ENCODE measurements around the gene ARHGAP15.

ARHGAP15 gene

GRCh38 chr2:143477714-143478443, 348.7 kb downstream of the ARHGAP15 start:
- peaks cover 20% of the 10 kb centered on the region for H3K4me1 Mint-ChIP-seq
- peak overlapping the region; percentile 28 for H3K27ac Mint-ChIP-seq
- peaks cover 24% of the 10 kb centered on the region for H3K36me3 Mint-ChIP-seq
- DNase-seq (ENCODE audit: low spot score in 2 of 2), result no peak
- no peaks in the 10 kb centered on the region for H3K27me3 Mint-ChIP-seq
- H3K9me3 Mint-ChIP-seq, result no peaks in the 10 kb centered on the region
- no peak for ATAC-seq (ENCODE audit: low read depth)
- H3K4me3 Mint-ChIP-seq, result no peak overlapping the region

DNA sequence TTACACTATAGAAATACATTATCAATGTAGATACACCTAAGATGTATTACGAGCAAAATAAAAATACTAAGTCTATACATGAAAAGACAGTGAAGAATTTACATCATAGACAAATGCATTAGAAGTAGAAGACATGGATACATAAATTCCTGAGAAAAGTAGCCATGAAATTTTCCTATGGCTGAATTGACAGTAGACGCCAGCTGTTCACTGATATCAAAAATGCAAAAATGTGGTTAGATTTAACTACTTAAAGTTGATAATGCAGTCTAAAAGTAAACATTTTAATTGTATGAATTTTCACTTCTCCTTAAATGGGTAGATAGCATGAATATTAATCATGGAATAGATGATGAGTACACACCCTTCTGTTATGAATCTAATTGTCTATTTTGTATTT, 350.9 kb downstream of the ARHGAP15 start:
- H3K9me3 Mint-ChIP-seq, result no peaks in the 10 kb centered on the region
- peak overlapping the region; percentile 82 for H3K27ac Mint-ChIP-seq
- ATAC-seq (ENCODE audit: low read depth), result no peak
- DNase-seq (ENCODE audit: low spot score in 2 of 2), result no peak
- H3K4me1 Mint-ChIP-seq, result peaks cover 15% of the 10 kb centered on the region
- no peak overlapping the region for H3K4me3 Mint-ChIP-seq
- peaks cover 15% of the 10 kb centered on the region for H3K36me3 Mint-ChIP-seq
- H3K27me3 Mint-ChIP-seq, result no peaks in the 10 kb centered on the region

- peaks cover 13% of the 10 kb centered on the region for H3K4me1 Mint-ChIP-seq
- H3K36me3 Mint-ChIP-seq, result peaks cover 12% of the 10 kb centered on the region
- H3K27ac Mint-ChIP-seq, result peak overlapping the region; percentile 82
- no peaks in the 10 kb centered on the region for H3K9me3 Mint-ChIP-seq
- DNase-seq (ENCODE audit: low spot score in 2 of 2), result no peak
- no peaks in the 10 kb centered on the region for H3K27me3 Mint-ChIP-seq
- ATAC-seq (ENCODE audit: low read depth), result no peak
- H3K4me3 Mint-ChIP-seq, result no peak overlapping the region
These were observed 351.5 kb downstream of the ARHGAP15 start for GRCh38 chr2:143480601-143481236.

GRCh38 chr2:143481237-143481623, 352.0 kb downstream of the ARHGAP15 start:
- Mint-ChIP-seq H3K9me3 (no peaks in the 10 kb centered on the region), H3K36me3 (peaks cover 12% of the 10 kb centered on the region), H3K4me1 (peaks cover 14% of the 10 kb centered on the region), H3K27me3 (no peaks in the 10 kb centered on the region), H3K27ac (peak overlapping the region; percentile 82), H3K4me3 (no peak overlapping the region)
- ATAC-seq (ENCODE audit: low read depth) (no peak), DNase-seq (ENCODE audit: low spot score in 2 of 2) (no peak)

DNA sequence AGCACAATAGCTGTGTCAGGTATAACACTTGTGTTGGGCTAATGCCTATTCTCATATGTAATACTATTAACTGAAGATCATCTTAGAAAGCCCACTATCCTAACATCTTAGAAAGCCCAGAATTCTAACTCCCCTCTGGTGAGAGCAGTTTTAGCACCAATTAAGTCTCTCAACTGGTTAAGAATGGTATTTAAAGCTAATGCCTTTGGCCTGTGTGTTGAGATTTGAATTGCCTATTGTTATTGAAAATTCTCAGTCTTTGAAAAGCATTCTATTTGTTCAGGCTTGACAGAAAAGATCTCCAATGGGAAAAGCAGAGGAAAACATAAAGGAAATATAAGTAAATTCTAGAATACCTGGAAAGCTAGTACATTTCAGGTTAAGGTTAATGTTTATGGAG, 352.5 kb downstream of the ARHGAP15 start:
- peak overlapping the region; percentile 65 for H3K27ac Mint-ChIP-seq

DNA sequence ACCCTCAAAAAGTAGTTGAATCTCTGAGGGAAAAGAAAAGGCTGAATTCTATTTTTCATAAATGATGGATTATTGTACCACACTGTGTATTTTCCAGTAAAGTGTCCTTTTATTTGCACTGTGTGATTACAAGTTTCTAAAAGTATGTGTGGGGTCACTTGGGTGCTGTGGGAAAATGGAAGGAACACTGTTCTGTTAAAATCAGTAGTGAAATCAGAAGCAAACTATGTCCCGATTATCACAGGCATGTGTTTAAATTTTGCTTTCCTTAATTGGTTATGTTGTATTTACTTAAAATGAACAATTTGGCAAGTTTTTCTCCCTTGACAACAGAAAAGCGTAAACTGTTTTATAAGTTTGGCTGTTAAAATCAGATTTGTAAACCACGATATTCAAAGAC, 353.1 kb downstream of the ARHGAP15 start:
- no peak for ATAC-seq (ENCODE audit: low read depth)
- no peaks in the 10 kb centered on the region for H3K9me3 Mint-ChIP-seq
- peaks cover 16% of the 10 kb centered on the region for H3K36me3 Mint-ChIP-seq
- DNase-seq (ENCODE audit: low spot score in 2 of 2), result no peak
- no peak overlapping the region for H3K27ac Mint-ChIP-seq
- peaks cover 13% of the 10 kb centered on the region for H3K4me1 Mint-ChIP-seq
- H3K4me3 Mint-ChIP-seq, result no peak overlapping the region
- H3K27me3 Mint-ChIP-seq, result no peaks in the 10 kb centered on the region

More for the DNA sequence above, 352.5 kb downstream of the ARHGAP15 start:
- Mint-ChIP-seq H3K9me3 (no peaks in the 10 kb centered on the region), H3K4me3 (no peak overlapping the region), H3K4me1 (peaks cover 16% of the 10 kb centered on the region), H3K36me3 (peaks cover 16% of the 10 kb centered on the region), H3K27me3 (no peaks in the 10 kb centered on the region)
- ATAC-seq (ENCODE audit: low read depth), result no peak
- DNase-seq (ENCODE audit: low spot score in 2 of 2), result no peak

GRCh38 chr2:143482771-143483170, 353.6 kb downstream of the ARHGAP15 start:
- peaks cover 10% of the 10 kb centered on the region for H3K4me1 Mint-ChIP-seq
- ATAC-seq (ENCODE audit: low read depth) (no peak), DNase-seq (ENCODE audit: low spot score in 2 of 2) (no peak)
- H3K4me3 Mint-ChIP-seq, result no peak overlapping the region
- H3K36me3 Mint-ChIP-seq, result peaks cover 15% of the 10 kb centered on the region
- no peaks in the 10 kb centered on the region for H3K27me3 Mint-ChIP-seq
- no peak overlapping the region for H3K27ac Mint-ChIP-seq
- no peaks in the 10 kb centered on the region for H3K9me3 Mint-ChIP-seq

DNA sequence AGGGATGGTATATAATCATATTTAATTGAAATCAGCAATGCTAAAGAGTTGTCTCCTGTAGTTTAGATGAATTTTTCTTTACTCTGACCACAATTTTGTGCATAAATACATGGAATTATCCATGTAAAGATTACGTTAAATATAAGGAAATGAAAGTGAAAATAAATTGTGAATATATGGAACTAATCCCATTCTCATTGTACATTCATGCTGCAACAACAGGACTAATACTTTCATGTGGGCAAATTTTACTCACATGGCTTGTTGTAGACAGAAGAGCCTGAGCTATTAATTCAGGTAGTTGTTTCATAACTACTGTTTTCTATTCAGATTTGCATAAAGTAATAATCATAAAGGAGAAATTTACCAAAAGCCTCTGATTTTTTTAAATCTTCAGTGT, 357.8 kb downstream of the ARHGAP15 start:
- Mint-ChIP-seq H3K4me1 (peaks cover 5% of the 10 kb centered on the region), H3K36me3 (peaks cover 11% of the 10 kb centered on the region), H3K9me3 (no peaks in the 10 kb centered on the region), H3K27me3 (no peaks in the 10 kb centered on the region), H3K4me3 (no peak overlapping the region), H3K27ac (peak overlapping the region; percentile 77)
- DNase-seq (ENCODE audit: low spot score in 2 of 2), result no peak
- no peak for ATAC-seq (ENCODE audit: low read depth)

- no peak for DNase-seq (ENCODE audit: low spot score in 2 of 2)
- H3K4me3 Mint-ChIP-seq, result no peak overlapping the region
- H3K27ac Mint-ChIP-seq, result no peak overlapping the region
- H3K9me3 Mint-ChIP-seq, result peaks cover 1% of the 10 kb centered on the region
- peaks cover 24% of the 10 kb centered on the region for H3K36me3 Mint-ChIP-seq
- peaks cover 11% of the 10 kb centered on the region for H3K4me1 Mint-ChIP-seq
- no peaks in the 10 kb centered on the region for H3K27me3 Mint-ChIP-seq
- no peak for ATAC-seq (ENCODE audit: low read depth)
These were observed 359.9 kb downstream of the ARHGAP15 start for GRCh38 chr2:143489145-143489544.

- Mint-ChIP-seq H3K36me3 (peaks cover 27% of the 10 kb centered on the region), H3K27ac (no peak overlapping the region), H3K4me3 (no peak overlapping the region), H3K4me1 (peaks cover 16% of the 10 kb centered on the region), H3K9me3 (peaks cover 3% of the 10 kb centered on the region), H3K27me3 (no peaks in the 10 kb centered on the region)
- no peak for ATAC-seq (ENCODE audit: low read depth)
- DNase-seq (ENCODE audit: low spot score in 2 of 2), result no peak
These were observed 361.9 kb downstream of the ARHGAP15 start for GRCh38 chr2:143491131-143491530.

- Mint-ChIP-seq H3K27me3 (no peaks in the 10 kb centered on the region), H3K9me3 (peaks cover 3% of the 10 kb centered on the region)
These were observed 364.1 kb downstream of the ARHGAP15 start for GRCh38 chr2:143493339-143493738.

GRCh38 chr2:143497726-143498125, 368.5 kb downstream of the ARHGAP15 start:
- Mint-ChIP-seq H3K4me1 (peaks cover 34% of the 10 kb centered on the region), H3K27ac (peak overlapping the region; percentile 7)
- no peak for ATAC-seq (ENCODE audit: low read depth)

More at GRCh38 chr2:143493339-143493738, 364.1 kb downstream of the ARHGAP15 start:
- Mint-ChIP-seq H3K4me3 (no peak overlapping the region), H3K4me1 (peaks cover 19% of the 10 kb centered on the region), H3K27ac (no peak overlapping the region), H3K36me3 (peaks cover 19% of the 10 kb centered on the region)
- no peak for DNase-seq (ENCODE audit: low spot score in 2 of 2)
- no peak for ATAC-seq (ENCODE audit: low read depth)

GRCh38 chr2:143498496-143498895, 369.3 kb downstream of the ARHGAP15 start:
- H3K4me1 Mint-ChIP-seq, result peaks cover 32% of the 10 kb centered on the region
- ATAC-seq (ENCODE audit: low read depth) (no peak), DNase-seq (ENCODE audit: low spot score in 2 of 2) (no peak)
- peak overlapping the region; percentile 76 for H3K27ac Mint-ChIP-seq
- H3K4me3 Mint-ChIP-seq, result no peak overlapping the region
- H3K9me3 Mint-ChIP-seq, result peaks cover 2% of the 10 kb centered on the region
- H3K36me3 Mint-ChIP-seq, result peaks cover 28% of the 10 kb centered on the region
- no peaks in the 10 kb centered on the region for H3K27me3 Mint-ChIP-seq

More at GRCh38 chr2:143497726-143498125, 368.5 kb downstream of the ARHGAP15 start:
- H3K27me3 Mint-ChIP-seq, result no peaks in the 10 kb centered on the region
- no peak for DNase-seq (ENCODE audit: low spot score in 2 of 2)
- H3K4me3 Mint-ChIP-seq, result no peak overlapping the region
- H3K36me3 Mint-ChIP-seq, result peaks cover 30% of the 10 kb centered on the region
- H3K9me3 Mint-ChIP-seq, result peaks cover 3% of the 10 kb centered on the region

DNA sequence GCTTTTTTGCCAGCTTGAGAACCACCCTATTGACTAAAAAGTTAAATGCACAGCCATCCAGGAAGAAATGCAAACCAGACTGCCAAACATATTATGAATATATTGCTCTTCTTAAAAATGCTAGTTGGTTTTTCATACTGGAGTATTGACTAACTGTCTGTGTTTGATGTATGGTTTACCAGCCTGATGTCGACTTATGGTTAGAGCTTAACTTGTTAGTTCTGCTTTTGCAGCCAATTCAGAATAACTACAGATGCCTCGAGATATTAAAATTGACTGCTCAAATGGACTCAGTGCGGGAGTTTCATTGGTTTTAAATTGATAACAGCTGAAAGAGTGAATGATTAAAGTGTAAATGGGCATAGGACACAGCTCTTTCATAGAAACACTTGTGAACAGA, 369.8 kb downstream of the ARHGAP15 start:
- ATAC-seq (ENCODE audit: low read depth) (no peak), DNase-seq (ENCODE audit: low spot score in 2 of 2) (no peak)
- Mint-ChIP-seq H3K9me3 (peaks cover 1% of the 10 kb centered on the region), H3K4me3 (no peak overlapping the region), H3K4me1 (peaks cover 29% of the 10 kb centered on the region), H3K27ac (peak overlapping the region; percentile 76), H3K36me3 (peaks cover 26% of the 10 kb centered on the region), H3K27me3 (no peaks in the 10 kb centered on the region)
